ENCODE results near the gene KRTAP29-1.

KRTAP29-1 gene

GRCh38 chr17:41327411-41328120, 24.9 kb upstream of the KRTAP29-1 start:
- DNase-seq: no peak

GRCh38 chr17:41326173-41327145, 23.8 kb upstream of the KRTAP29-1 start:
- DNase-seq: no peak

- no peak for DNase-seq
Observed at GRCh38 chr17:41325611-41326010, 23.0 kb upstream of the KRTAP29-1 start.

GRCh38 chr17:41325126-41325525, 22.5 kb upstream of the KRTAP29-1 start:
- no peak for DNase-seq

GRCh38 chr17:41324180-41325075, 21.8 kb upstream of the KRTAP29-1 start:
- no peak for DNase-seq

- DNase-seq: no peak
Observed at GRCh38 chr17:41322903-41323895, 20.5 kb upstream of the KRTAP29-1 start.

GRCh38 chr17:41322094-41322902, 19.6 kb upstream of the KRTAP29-1 start:
- DNase-seq: peak; percentile 45

GRCh38 chr17:41318231-41318630, 15.6 kb upstream of the KRTAP29-1 start:
- DNase-seq: no peak

GRCh38 chr17:41315814-41316445, 13.3 kb upstream of the KRTAP29-1 start:
- no peak for DNase-seq

GRCh38 chr17:41315204-41315794, 12.6 kb upstream of the KRTAP29-1 start, which contains the start of gene KRTAP17-1:
Gene KRTAP17-1, minus strand, starts transcription at chr17:41315710. Its CDS starts 60 bp downstream, at chr17:41315650.
- DNase-seq: no peak

- no peak for DNase-seq
Observed at GRCh38 chr17:41311111-41311510, 8.5 kb upstream of the KRTAP29-1 start.

- DNase-seq: no peak
Observed at GRCh38 chr17:41308918-41309359, 6.3 kb upstream of the KRTAP29-1 start, which contains the start of gene KRTAP16-1. Gene KRTAP16-1, minus strand, starts transcription at chr17:41309309. Its CDS starts 56 bp downstream, at chr17:41309253.

GRCh38 chr17:41308251-41308917, 5.7 kb upstream of the KRTAP29-1 start:
- peak; percentile 23 for DNase-seq

GRCh38 chr17:41307647-41308046, 5.0 kb upstream of the KRTAP29-1 start:
- no peak for DNase-seq

GRCh38 chr17:41304091-41304490, 1.4 kb upstream of the KRTAP29-1 start:
- DNase-seq: no peak

GRCh38 chr17:41302981-41303380, 330 bp upstream of the KRTAP29-1 start:
- DNase-seq: no peak

- DNase-seq: no peak
Observed at GRCh38 chr17:41301204-41301790, 1.4 kb downstream of the KRTAP29-1 start.

- no peak for DNase-seq
Observed at GRCh38 chr17:41298458-41299135, 4.1 kb downstream of the KRTAP29-1 start.
